Nephron (organoid): ENCODE data around the gene OCLN.
"Not testable (repeated sequence)": the region's sequence is repeated elsewhere in the genome, so short reads cannot be mapped to it uniquely, and the experiment has no call there.

Experiments
- H3K27ac Mint-ChIP-seq, 3 experiments: 2 replicates each; pipeline ENCODE4 v1.8.0; 2020; ENCODE audit warnings: mixed read lengths in 3 of 3, mild to moderate bottlenecking in 2 of 3, moderate library complexity in 1 of 3
- H3K27me3 Mint-ChIP-seq: 2 replicates; pipeline ENCODE4 v1.8.0; 2021; ENCODE audit warnings: low read depth, mild to moderate bottlenecking, moderate library complexity, mixed read lengths
- H3K36me3 Mint-ChIP-seq: 2 replicates; pipeline ENCODE4 v1.8.0; 2020; ENCODE audit warnings: low read depth, mixed read lengths
- H3K4me1 Mint-ChIP-seq: 2 replicates; pipeline ENCODE4 v1.8.0; 2020; ENCODE audit warnings: mixed read lengths
- H3K4me3 Mint-ChIP-seq, 3 experiments: 2 replicates each; pipeline ENCODE4 v1.8.0; 2020; ENCODE audit warnings: mild to moderate bottlenecking in 3 of 3, mixed read lengths in 3 of 3, moderate library complexity in 2 of 3
- H3K9me3 Mint-ChIP-seq: 2 replicates; pipeline ENCODE4 v1.8.0; 2020; ENCODE audit warnings: mixed read lengths

OCLN gene

GRCh38 chr5:69583356-69583755, 90.8 kb downstream of the OCLN start:
- not testable (repeated sequence) for H3K4me1 Mint-ChIP-seq, H3K36me3 Mint-ChIP-seq, H3K27ac Mint-ChIP-seq, H3K27me3 Mint-ChIP-seq, H3K9me3 Mint-ChIP-seq, H3K4me3 Mint-ChIP-seq

- not testable (repeated sequence) for H3K36me3 Mint-ChIP-seq, H3K27ac Mint-ChIP-seq, H3K4me1 Mint-ChIP-seq, H3K4me3 Mint-ChIP-seq, H3K9me3 Mint-ChIP-seq, H3K27me3 Mint-ChIP-seq
These were observed 103.7 kb downstream of the OCLN start for GRCh38 chr5:69596114-69596840.

- H3K4me1 Mint-ChIP-seq, H3K27me3 Mint-ChIP-seq, H3K27ac Mint-ChIP-seq, H3K4me3 Mint-ChIP-seq, H3K9me3 Mint-ChIP-seq, H3K36me3 Mint-ChIP-seq: not testable (repeated sequence)
These were observed 109.4 kb downstream of the OCLN start for GRCh38 chr5:69601947-69602346.

- not testable (repeated sequence) for H3K9me3 Mint-ChIP-seq, H3K27me3 Mint-ChIP-seq, H3K4me3 Mint-ChIP-seq, H3K36me3 Mint-ChIP-seq, H3K27ac Mint-ChIP-seq, H3K4me1 Mint-ChIP-seq
These were observed 114.2 kb downstream of the OCLN start for GRCh38 chr5:69606839-69607238.
